WERI-Rb-1 (cell line): ENCODE data around the gene APOBEC3H.
"Not testable (repeated sequence)": the region's sequence is repeated elsewhere in the genome, so short reads cannot be mapped to it uniquely, and the experiment has no call there.

Experiments used
- DNase-seq: peaks from one replicate; pipeline ENCODE4 v3.0.0-alpha.2; 2020
- H3K27ac ChIP-seq: fragments of 250-450 bp; sonication (Bioruptor Pico); 2 replicates; pipeline ENCODE4 v1.5.1; 2020; ENCODE audit warnings: mild to moderate bottlenecking, moderate library complexity
- H3K27me3 ChIP-seq: fragments of 250-450 bp; sonication (Bioruptor Pico); 2 replicates; pipeline ENCODE4 v1.5.1; 2021; ENCODE audit warnings: mild to moderate bottlenecking, low read depth, moderate library complexity; ENCODE audit not compliant: insufficient read depth, severe bottlenecking
- H3K36me3 ChIP-seq: fragments of 250-450 bp; sonication (Bioruptor Pico); 2 replicates; pipeline ENCODE4 v1.5.1; 2020; ENCODE audit warnings: mild to moderate bottlenecking, moderate library complexity
- H3K4me3 ChIP-seq: 2 replicates; pipeline ENCODE4 v1.5.1; 2011; ENCODE audit warnings: low read depth, mild to moderate bottlenecking, control low read depth, low read length
- H3K9me3 ChIP-seq: fragments of 250-450 bp; sonication (Bioruptor Pico); 2 replicates; pipeline ENCODE4 v1.5.1; 2021; ENCODE audit warnings: mild to moderate bottlenecking, moderate library complexity; ENCODE audit not compliant: severe bottlenecking
- CTCF ChIP-seq: IDR thresholded peaks from 2 replicates; pipeline ENCODE4 v1.5.1; 2011; ENCODE audit warnings: low read depth, mild to moderate bottlenecking, control low read depth, inconsistent platforms, low read length

The APOBEC3H gene

GRCh38 chr22:39097098-39098020 lies at the start of gene APOBEC3H:
Gene APOBEC3H (plus strand): TSS chr22:39097244. CDS start chr22:39100279, 3,035 bp downstream.
- no peak for TF ChIP-seq CTCF
- no peaks in the 10 kb centered on the region for H3K27me3 ChIP-seq
- H3K4me3 ChIP-seq: no peak within 1 kb of the TSS
- no peaks in the 10 kb centered on the region for H3K36me3 ChIP-seq
- no peak for DNase-seq
- no peaks in the 10 kb centered on the region for H3K9me3 ChIP-seq
- H3K27ac ChIP-seq: no peak within 1 kb of the TSS

GRCh38 chr22:39049486-39049885 lies 47.6 kb upstream of the APOBEC3H start:
- not testable (repeated sequence) for H3K9me3 ChIP-seq, H3K27me3 ChIP-seq, DNase-seq, H3K4me3 ChIP-seq, H3K27ac ChIP-seq, H3K36me3 ChIP-seq

GRCh38 chr22:39051844-39052495 lies 45.1 kb upstream of the APOBEC3H start:
- H3K4me3 ChIP-seq, DNase-seq: not testable (repeated sequence)

GRCh38 chr22:39055658-39056057 lies 41.4 kb upstream of the APOBEC3H start:
- H3K4me3 ChIP-seq: no peak overlapping the region
- no peak overlapping the region for H3K27ac ChIP-seq
- H3K27me3 ChIP-seq: no peaks in the 10 kb centered on the region
- no peak for DNase-seq
- peaks cover 3% of the 10 kb centered on the region for H3K9me3 ChIP-seq
- H3K36me3 ChIP-seq: no peaks in the 10 kb centered on the region
- TF ChIP-seq CTCF: no peak

More at GRCh38 chr22:39051844-39052495, 45.1 kb upstream of the APOBEC3H start:
- H3K27ac ChIP-seq, H3K9me3 ChIP-seq, H3K27me3 ChIP-seq, H3K36me3 ChIP-seq: not testable (repeated sequence)

GRCh38 chr22:39061290-39061689 lies 35.8 kb upstream of the APOBEC3H start:
- DNase-seq: peak; percentile 53
- not testable (repeated sequence) for H3K27ac ChIP-seq, H3K4me3 ChIP-seq, H3K9me3 ChIP-seq, H3K27me3 ChIP-seq, H3K36me3 ChIP-seq

- DNase-seq, H3K9me3 ChIP-seq, H3K27ac ChIP-seq, H3K27me3 ChIP-seq, H3K4me3 ChIP-seq, H3K36me3 ChIP-seq: not testable (repeated sequence)
Measured at GRCh38 chr22:39061951-39062350, 35.1 kb upstream of the APOBEC3H start.

- not testable (repeated sequence) for H3K4me3 ChIP-seq, DNase-seq, H3K27ac ChIP-seq
Measured at GRCh38 chr22:39063904-39064303, 33.1 kb upstream of the APOBEC3H start.

GRCh38 chr22:39066442-39067276 lies 30.4 kb upstream of the APOBEC3H start:
- not testable (repeated sequence) for H3K27ac ChIP-seq, DNase-seq, H3K9me3 ChIP-seq, H3K27me3 ChIP-seq, H3K4me3 ChIP-seq, H3K36me3 ChIP-seq

More at GRCh38 chr22:39063904-39064303, 33.1 kb upstream of the APOBEC3H start:
- not testable (repeated sequence) for H3K9me3 ChIP-seq, H3K36me3 ChIP-seq, H3K27me3 ChIP-seq
